Panc1 (cell line): ENCODE data around the gene C22orf23.

Source experiments
- CTCF ChIP-seq: fragments of 450-650 bp; IDR thresholded peaks from 2 replicates; pipeline ENCODE4 v1.5.1; 2017; ENCODE audit warnings: mild to moderate bottlenecking
- POLR2AphosphoS5 ChIP-seq: IDR thresholded peaks from 2 replicates; pipeline ENCODE4 v1.6.1; 2012; ENCODE audit warnings: mild to moderate bottlenecking, low read depth, low read length, moderate library complexity
- SIN3A ChIP-seq: IDR thresholded peaks from 2 replicates; pipeline ENCODE4 v1.6.1; 2012; ENCODE audit warnings: low read depth, mild to moderate bottlenecking, low read length, moderate library complexity, borderline replicate concordance; ENCODE audit not compliant: insufficient read depth

GRCh38 chr22:37965940-37966664 lies 12.7 kb upstream of the C22orf23 start:
- TF ChIP-seq CTCF (no peak), SIN3A (no peak), POLR2AphosphoS5 (no peak)
